Activated T-cell treated with anti-CD3 and anti-CD28 coated beads, Interleukin-2, amount 50 U/mL, for 1 hour (primary cell): ENCODE measurements around the gene DIAPH3.

Source experiments
- DNase-seq: peaks from one replicate; pipeline ENCODE4 v3.0.0-alpha.2; 2020

Gene DIAPH3

DNA sequence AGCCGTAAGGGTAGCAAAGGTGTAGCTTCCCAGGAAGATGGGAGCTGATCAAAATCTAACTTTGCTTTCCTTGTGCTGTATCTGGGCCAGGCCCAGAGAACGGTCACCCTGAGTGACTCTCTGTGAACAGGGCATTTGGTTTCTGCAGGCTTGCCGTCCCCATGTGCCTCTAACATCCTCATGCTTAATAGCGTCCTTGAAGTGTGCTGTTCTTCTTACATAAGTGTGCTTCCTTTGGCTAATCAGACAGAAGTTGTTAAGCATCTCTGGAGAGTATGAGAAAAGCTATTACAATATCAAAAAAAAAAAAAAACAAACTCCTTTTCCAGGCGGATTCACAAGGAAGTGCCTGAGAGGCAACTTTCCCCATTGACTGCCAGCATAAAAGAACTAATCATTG is 503.7 kb downstream of the DIAPH3 start:
- no peak for DNase-seq

DNA sequence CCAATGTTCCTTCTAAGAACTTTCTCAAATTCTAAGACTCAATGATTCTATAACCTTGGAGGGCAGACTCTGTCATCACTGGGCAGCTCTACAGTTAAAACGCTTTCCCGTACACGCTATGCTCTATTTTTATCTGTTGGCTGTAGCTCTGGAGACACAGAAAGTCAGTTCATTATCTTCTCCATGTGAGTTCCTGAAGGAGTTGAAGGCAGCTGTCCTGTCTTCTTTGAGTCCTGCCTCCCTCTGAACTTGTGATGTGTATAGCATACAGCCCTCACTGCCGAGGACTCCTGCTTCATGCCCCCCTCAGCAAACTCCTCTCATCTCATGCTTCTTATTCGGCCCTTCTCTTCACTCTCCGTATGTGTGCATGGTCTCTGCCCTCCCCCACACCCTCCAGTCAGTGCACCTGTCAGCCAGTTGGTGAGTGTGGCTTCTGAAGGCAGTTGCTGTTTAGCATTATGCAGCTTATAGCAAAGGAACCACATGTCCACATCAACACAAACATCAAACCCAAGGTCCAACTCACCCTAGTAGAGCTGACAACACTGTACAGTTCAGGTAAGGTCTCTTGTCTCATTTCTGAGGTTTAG is 504.9 kb downstream of the DIAPH3 start:
- no peak for DNase-seq

DNA sequence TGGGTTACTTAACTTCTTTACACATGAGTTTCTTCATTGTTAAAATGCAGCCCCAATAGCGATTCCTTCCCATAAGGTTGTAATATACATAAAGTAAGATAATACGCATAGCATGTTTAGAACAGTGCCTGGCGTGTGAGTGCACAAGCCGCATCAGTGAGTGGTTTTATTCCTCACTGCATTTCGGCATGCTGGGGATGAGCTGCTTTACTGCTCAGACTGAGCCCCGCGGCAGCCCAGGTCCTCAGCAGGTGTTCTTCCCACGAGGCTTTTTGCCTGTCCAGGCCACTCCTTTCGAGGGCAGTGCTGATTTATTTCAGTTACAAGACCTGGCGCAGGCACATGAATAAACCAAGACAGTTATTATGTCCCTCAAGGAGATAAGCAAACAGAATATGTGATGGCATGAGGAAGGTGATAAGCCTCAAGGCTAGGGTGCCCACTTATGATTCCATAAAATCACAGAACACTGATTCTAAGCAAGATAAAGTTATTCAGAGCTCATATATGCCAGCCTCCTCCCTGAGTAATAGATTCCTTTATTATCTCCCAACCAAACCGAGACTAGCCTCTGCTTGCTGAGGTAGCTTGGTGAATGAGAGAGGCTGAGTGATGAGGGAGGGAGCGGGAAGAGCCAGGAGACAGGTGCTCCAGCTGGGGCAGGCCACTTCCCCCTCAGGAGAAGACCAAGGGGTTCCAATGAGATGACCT is 505.5 kb downstream of the DIAPH3 start:
- DNase-seq, result no peak

DNA sequence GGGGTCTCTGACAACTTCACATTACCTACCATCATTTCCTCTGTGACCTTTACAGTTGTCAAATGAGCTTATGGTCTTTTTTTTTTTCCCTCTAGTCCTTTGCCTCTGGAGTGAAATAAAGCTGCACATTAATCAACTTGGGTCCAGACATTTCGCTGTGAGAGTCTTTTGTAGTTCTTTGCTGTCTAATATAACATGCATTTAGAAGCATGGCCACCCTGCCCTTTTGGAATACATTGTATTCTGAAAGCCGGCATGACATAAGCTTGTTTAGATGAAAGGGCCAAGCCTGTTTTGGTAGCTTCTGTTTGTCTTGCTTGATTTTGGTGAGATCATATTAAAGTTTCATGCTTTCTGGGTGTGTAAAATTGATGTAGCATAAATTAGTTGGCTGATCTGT is 509.8 kb downstream of the DIAPH3 start:
- no peak for DNase-seq

DNA sequence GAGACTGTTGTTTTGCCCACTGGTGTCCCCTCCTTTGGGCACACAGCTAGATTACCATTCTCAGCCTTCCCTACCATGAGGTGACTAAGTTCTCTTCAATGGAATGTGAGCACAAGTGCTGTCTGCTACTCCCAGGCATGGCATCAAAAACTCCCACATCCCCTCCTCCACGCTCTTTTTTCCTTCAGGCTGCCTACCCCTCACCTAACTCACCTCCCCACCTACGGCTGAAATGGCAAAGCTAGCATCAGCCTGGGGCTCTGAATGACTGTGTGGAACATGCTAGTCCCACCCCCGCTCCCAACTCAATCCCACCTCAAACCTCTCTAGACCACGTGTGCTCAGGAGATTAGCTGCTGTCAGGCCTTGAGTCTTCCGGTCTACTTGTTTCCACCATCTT is 512.2 kb downstream of the DIAPH3 start:
- DNase-seq, result no peak

DNA sequence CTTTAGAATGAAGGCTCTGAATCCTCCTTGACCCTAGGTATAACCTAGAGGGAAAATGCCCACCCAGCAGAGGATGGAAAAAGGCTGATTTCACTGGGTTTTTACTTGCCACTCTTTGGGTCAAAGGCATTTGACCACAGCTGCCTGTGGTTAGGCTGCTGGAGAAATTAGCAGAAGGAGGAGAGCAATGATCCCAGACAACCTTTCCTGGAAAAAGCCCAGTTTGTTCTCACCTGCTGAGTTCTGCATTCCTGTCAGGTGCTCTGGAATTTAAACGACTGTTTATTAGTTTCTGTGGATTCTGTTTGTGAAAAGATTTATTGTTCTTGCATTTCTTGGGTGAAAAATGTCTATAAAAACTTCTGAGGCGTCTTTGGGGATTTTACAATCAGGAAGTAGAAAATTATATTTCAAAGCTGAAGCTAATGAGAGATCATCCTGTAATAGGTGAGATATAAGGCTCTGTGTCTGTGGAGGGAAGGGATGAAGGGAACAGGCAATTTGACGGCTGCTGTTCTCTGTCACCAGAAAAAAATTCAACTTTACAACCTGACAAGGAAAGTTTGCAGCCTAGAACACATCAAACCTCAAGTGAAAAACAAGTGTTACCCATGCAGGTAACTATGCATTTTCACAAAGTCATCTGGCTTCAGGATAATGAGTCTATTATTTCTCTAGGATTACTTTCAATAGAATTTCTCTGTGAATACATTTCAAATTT is 519.7 kb downstream of the DIAPH3 start:
- DNase-seq, result no peak

DNA sequence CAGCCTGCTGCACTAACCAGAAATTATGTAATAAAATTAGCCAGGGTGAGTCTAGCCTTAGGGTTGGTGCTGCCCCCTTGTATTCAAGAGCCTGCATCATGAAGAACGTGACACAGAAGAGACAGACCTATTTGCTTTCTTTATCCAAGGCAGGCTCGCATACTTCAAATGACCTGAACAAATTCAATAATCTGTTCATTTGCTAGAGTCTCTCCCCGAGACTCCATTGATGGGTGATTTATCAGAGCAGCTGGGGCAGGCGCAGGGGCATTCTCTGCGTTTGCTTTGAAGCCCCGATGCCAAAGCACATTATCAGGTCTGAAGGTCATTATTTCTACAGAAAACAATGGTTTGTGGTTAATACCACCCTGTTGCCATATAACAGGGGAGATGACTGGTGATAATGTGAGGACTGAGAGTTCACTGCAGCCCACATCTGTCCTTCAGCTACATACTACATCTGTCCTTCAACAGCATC is 520.3 kb downstream of the DIAPH3 start:
- DNase-seq, result no peak

DNA sequence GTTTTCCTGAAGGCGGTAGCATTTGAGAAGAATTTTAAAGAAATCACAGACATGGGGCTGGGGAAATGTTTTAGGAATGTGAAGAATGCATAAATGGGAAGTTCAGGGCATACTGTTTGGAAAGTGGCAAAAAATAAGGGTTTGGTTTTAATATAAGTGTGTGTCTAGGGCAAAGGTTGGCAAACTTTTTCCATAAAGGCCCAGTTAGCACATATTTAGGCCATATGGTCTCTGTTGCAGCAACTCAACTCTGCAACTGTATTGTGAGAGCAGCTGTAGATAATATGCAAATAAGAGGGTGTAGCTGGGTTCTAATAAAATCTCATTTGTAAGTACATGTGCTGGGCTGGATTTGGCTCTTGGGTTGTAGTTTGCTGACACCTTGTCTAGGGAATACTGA is 521.9 kb downstream of the DIAPH3 start:
- no peak for DNase-seq

DNA sequence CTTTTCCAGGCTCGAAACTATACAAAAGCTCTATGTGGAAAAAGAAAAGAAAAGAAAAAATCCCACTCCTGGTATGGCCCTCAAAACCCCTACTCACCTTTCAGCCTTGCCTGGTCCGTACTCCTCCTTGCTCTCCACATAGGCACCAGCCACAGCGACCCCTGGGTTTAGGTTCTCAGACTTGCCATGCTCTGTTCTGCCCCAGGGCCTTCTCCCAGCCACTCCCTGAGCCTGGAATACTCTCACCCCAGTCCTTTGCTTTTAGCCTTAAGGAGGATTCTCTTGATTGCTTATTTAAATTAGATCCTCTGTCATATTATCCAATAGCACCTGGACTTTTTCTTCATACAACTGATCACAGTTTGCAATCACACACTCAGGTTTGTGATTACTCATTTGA is 522.5 kb downstream of the DIAPH3 start:
- DNase-seq, result no peak

DNA sequence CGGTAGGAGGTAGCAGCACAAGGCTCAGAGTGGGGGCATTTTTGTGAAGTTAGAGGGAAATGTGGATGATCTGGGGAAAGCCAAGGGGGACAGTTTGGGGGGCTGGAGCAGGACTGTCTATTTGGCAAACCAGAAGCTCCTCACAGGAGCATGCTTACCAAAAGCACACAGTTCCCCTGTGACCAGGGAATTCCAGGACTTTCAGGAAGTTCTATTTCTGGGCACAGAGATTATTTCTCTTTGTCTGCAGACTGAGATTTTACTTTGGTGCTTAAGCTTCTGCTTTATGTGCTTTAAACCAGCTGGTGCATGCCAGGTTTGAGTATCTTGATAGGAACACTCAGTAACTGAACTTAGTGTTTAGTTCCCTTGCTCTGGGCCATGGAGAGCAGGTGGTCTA is 525.3 kb downstream of the DIAPH3 start:
- DNase-seq, result no peak

DNA sequence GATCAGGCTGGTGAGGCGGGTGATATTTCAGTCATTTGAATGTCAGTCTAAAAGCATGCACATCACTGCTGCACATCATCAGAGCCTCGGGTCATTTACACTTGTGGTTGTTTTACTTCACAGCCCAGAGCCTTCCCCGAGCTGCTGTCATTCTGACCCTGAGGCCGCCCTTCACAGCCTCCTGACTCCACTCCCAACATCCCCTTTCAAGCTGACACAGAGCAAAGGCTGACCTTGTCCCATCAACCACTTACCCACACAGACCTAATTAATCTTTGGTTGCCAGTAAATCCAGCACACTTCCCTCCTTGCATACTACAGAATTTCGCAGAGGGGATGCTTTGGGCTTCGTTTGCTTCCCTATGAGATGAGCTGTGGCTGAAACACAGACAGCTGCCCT is 528.1 kb downstream of the DIAPH3 start:
- DNase-seq, result no peak

DNA sequence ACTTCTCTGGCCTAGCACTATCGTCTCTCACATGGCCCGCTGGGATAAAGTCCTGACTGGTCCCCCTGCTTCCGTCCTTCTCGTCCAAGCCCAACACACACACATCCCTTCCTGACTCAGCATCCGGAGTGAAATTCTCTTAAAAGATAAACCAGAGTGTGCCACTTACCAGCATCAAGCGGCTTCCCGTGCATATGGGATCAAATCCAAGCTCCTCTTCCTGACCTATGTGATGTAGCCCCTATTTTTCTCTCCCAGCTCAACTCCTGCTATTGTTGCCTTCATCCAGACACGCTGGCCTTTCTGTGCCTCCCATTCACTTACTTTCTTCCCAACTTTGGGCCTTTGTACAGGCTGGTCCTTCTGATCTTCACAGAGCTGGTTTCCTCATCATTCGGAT is 530.4 kb downstream of the DIAPH3 start:
- DNase-seq, result no peak

DNA sequence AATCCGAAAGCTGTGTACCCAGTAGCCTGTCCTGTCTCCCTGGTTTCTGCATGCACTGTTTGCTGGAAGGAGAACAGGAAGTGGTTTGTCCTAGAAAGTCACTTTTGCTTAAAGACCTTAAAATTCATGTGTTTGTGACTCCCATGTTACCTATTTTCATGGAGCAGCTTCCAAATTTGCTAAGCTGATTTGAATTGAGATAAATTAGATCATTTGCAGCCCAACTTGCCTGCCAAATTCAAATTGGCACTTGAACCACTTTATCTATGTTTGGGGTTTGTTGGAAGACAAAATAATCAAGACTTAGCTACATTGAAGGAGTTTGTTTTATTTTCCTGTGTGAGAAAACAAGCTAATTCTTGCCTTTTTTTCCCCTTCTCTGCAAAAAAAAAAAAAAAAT is 532.5 kb downstream of the DIAPH3 start:
- DNase-seq, result no peak

DNA sequence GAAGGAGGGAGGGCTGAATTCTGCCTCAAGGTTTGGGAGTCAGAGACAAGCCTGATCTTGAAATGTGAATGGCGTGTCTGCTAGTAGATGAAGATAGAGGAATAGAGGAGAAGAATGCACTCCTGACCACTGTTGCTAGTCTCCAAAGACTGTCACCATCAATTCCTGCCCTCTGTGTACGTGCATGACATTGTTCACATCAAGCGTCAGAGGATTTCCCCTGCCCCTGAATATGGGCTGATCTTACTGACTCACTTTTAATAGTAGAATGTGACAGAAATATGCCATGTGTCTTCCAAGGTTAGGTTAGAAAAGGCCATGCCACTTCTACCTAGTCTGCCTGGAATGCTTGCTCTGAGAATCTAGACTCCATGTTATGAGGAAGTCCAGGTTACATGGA is 538.6 kb downstream of the DIAPH3 start:
- DNase-seq, result no peak

DNA sequence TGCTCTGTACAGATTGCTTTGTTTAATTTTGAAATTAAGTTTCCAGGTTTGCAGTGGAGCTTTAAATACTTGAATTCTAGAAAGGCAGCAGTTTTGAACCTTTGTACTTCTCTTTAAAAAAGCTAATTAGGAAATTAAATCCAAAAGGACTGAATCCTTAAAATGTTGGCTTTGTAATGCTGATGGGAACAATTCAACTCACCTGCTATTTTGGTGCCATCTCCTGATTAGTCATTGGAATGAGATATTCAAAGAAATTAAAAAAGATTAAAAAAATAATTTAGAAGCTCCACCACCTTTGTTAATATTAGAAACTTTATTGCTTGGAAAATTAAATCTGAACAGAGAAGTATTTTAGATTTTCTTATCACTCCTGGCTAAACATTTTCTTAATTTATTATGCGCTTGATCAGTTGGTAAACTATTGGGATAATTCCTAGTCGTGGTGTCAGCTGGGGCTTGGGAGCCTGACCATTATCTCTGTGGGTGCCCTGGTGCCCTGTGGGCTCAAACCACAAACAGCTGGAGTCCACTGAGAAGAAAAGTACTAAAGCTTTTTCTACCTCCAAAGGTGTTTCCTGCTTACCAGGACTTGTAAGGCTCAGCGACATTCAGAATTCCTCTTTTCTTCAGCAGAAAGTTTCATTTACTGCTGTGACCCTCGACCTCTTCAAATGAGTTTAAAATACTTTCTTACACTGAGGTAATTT is 540.4 kb downstream of the DIAPH3 start:
- DNase-seq, result no peak

DNA sequence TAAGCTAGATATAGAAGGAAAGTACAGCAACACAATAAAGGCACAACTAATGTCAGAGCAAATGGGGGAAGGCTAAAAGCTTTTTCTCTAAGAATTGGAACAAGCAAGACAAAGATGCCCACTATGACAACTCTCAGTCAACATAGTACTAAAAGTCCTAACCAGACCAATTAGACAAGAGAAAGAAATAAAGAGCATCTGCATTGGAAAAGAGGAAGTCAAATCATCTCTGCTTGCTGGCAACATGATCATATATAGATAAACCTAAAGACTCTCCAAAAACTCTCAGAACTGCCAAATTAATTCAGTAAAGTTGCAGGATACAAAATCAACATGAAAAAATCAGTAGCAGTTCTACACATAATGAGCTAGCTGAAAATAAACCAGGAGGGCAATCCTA is 542.0 kb downstream of the DIAPH3 start:
- no peak for DNase-seq
